SK-N-SH (cell line): ENCODE data around the gene SIX5.
"Not testable (repeated sequence)": the region's sequence is repeated elsewhere in the genome, so short reads cannot be mapped to it uniquely, and the experiment has no call there.

ENCODE experiments used
- CTCF ChIP-seq: fragments of 200-600 bp; sonication (generic); IDR thresholded peaks from 2 replicates; pipeline ENCODE4 v1.6.1; 2017; ENCODE audit warnings: antibody characterized with exemption, mild to moderate bottlenecking, moderate library complexity
- MXI1 ChIP-seq: IDR thresholded peaks from 2 replicates; pipeline ENCODE4 v1.6.1; 2012; ENCODE audit warnings: mild to moderate bottlenecking, low read depth, low read length, improper control_type of control experiment
- POLR2AphosphoS5 ChIP-seq: IDR thresholded peaks from 2 replicates; pipeline ENCODE4 v1.6.1; 2012; ENCODE audit warnings: low read depth, low read length

- TF ChIP-seq POLR2AphosphoS5, MXI1, CTCF: not testable (repeated sequence)
These were observed 40.4 kb downstream of the SIX5 start for GRCh38 chr19:45728683-45729082.
